PC-9 (cell line): ENCODE data around the gene PRKG1.

Experiments
- EZH2 ChIP-seq: fragments of 200-600 bp; sonication (generic); IDR thresholded peaks from 2 replicates; pipeline ENCODE4 v1.8.0; 2017; ENCODE audit warnings: antibody characterized with exemption, low read depth
- TF ChIP-seq, protein P1 (sequence below): fragments of 200-600 bp; sonication (generic); conservative IDR thresholded peaks from 2 replicates; pipeline ENCODE4 v1.6.1; 2017; ENCODE audit warnings: mixed run types, antibody characterized with exemption, mild to moderate bottlenecking, moderate library complexity

- TF ChIP-seq, protein P1, sequence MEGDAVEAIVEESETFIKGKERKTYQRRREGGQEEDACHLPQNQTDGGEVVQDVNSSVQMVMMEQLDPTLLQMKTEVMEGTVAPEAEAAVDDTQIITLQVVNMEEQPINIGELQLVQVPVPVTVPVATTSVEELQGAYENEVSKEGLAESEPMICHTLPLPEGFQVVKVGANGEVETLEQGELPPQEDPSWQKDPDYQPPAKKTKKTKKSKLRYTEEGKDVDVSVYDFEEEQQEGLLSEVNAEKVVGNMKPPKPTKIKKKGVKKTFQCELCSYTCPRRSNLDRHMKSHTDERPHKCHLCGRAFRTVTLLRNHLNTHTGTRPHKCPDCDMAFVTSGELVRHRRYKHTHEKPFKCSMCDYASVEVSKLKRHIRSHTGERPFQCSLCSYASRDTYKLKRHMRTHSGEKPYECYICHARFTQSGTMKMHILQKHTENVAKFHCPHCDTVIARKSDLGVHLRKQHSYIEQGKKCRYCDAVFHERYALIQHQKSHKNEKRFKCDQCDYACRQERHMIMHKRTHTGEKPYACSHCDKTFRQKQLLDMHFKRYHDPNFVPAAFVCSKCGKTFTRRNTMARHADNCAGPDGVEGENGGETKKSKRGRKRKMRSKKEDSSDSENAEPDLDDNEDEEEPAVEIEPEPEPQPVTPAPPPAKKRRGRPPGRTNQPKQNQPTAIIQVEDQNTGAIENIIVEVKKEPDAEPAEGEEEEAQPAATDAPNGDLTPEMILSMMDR = no peak
- no peak for TF ChIP-seq EZH2
These were observed 102.8 kb downstream of the PRKG1 start for GRCh38 chr10:51176976-51177695.
